ENCODE measurements around the gene NRXN3.
"Not testable (repeated sequence)": the region's sequence is repeated elsewhere in the genome, so short reads cannot be mapped to it uniquely, and the experiment has no call there.

Gene NRXN3

GRCh38 chr14:78524766-78525165 is 354.6 kb downstream of the NRXN3 start:
- DNase-seq (ENCODE audit: extremely low read depth, insufficient read length), result no peak
- no peak for TF ChIP-seq CTCF (IDR thresholded peaks at IDR 0.05; ENCODE audit: insufficient read depth, low read length, poor library complexity, severe bottlenecking)
- H3K4me3 ChIP-seq (replicated peaks; ENCODE audit: low read depth, low read length), result no peak overlapping the region
- H3K27me3 ChIP-seq (replicated peaks; ENCODE audit: control insufficient read depth, insufficient read depth, low read length), result no peaks in the 10 kb centered on the region
- H3K36me3 ChIP-seq (ENCODE audit: control insufficient read depth, insufficient read depth, low read length), result no peaks in the 10 kb centered on the region

GRCh38 chr14:78530078-78530477 is 359.9 kb downstream of the NRXN3 start:
- Histone ChIP-seq H3K4me3 (replicated peaks; ENCODE audit: low read depth, low read length) (no peak overlapping the region), H3K36me3 (ENCODE audit: control insufficient read depth, insufficient read depth, low read length) (no peaks in the 10 kb centered on the region), H3K27me3 (replicated peaks; ENCODE audit: control insufficient read depth, insufficient read depth, low read length) (no peaks in the 10 kb centered on the region)
- no peak for TF ChIP-seq CTCF (IDR thresholded peaks at IDR 0.05; ENCODE audit: insufficient read depth, low read length, poor library complexity, severe bottlenecking)
- no peak for DNase-seq (ENCODE audit: extremely low read depth, insufficient read length)

- H3K4me3 ChIP-seq (replicated peaks; ENCODE audit: low read depth, low read length), result no peak overlapping the region
- DNase-seq (ENCODE audit: extremely low read depth, insufficient read length), result no peak
- no peaks in the 10 kb centered on the region for H3K27me3 ChIP-seq (replicated peaks; ENCODE audit: control insufficient read depth, insufficient read depth, low read length)
- no peaks in the 10 kb centered on the region for H3K36me3 ChIP-seq (ENCODE audit: control insufficient read depth, insufficient read depth, low read length)
- no peak for TF ChIP-seq CTCF (IDR thresholded peaks at IDR 0.05; ENCODE audit: insufficient read depth, low read length, poor library complexity, severe bottlenecking)
These were observed 364.0 kb downstream of the NRXN3 start for GRCh38 chr14:78534141-78534540.

GRCh38 chr14:78535041-78535440 is 364.9 kb downstream of the NRXN3 start:
- no peak overlapping the region for H3K4me3 ChIP-seq (replicated peaks; ENCODE audit: low read depth, low read length)
- no peak for DNase-seq (ENCODE audit: extremely low read depth, insufficient read length)
- no peaks in the 10 kb centered on the region for H3K36me3 ChIP-seq (ENCODE audit: control insufficient read depth, insufficient read depth, low read length)
- no peaks in the 10 kb centered on the region for H3K27me3 ChIP-seq (replicated peaks; ENCODE audit: control insufficient read depth, insufficient read depth, low read length)
- TF ChIP-seq CTCF (IDR thresholded peaks at IDR 0.05; ENCODE audit: insufficient read depth, low read length, poor library complexity, severe bottlenecking), result no peak

GRCh38 chr14:78541788-78542187 is 371.6 kb downstream of the NRXN3 start:
- DNase-seq (ENCODE audit: extremely low read depth, insufficient read length); H3K36me3 ChIP-seq (ENCODE audit: control insufficient read depth, insufficient read depth, low read length); H3K4me3 ChIP-seq (replicated peaks; ENCODE audit: low read depth, low read length); H3K27me3 ChIP-seq (replicated peaks; ENCODE audit: control insufficient read depth, insufficient read depth, low read length): not testable (repeated sequence)

- DNase-seq (ENCODE audit: extremely low read depth, insufficient read length), result no peak
- no peak overlapping the region for H3K4me3 ChIP-seq (replicated peaks; ENCODE audit: low read depth, low read length)
- no peaks in the 10 kb centered on the region for H3K27me3 ChIP-seq (replicated peaks; ENCODE audit: control insufficient read depth, insufficient read depth, low read length)
- no peaks in the 10 kb centered on the region for H3K36me3 ChIP-seq (ENCODE audit: control insufficient read depth, insufficient read depth, low read length)
- no peak for TF ChIP-seq CTCF (IDR thresholded peaks at IDR 0.05; ENCODE audit: insufficient read depth, low read length, poor library complexity, severe bottlenecking)
These were observed 373.3 kb downstream of the NRXN3 start for GRCh38 chr14:78543433-78543832.

Measured in GM06990 (cell line).